Measurements from ENCODE around the gene A4GNT. TPM values are rescaled to one million over a fixed set of nuclear protein-coding genes. Genes with fewer than 3 reads are reported as not detected.

A4GNT gene
- total RNA-seq (not detected), polyA plus RNA-seq (not detected)
- long read RNA-seq, donor 1, partial matches to known transcripts: 0 of 1 reads
- long read RNA-seq, donor 1, other reads (novel, unspliced or antisense): 1 of 1 reads
- long read RNA-seq, donor 2: 0 reads
- long read RNA-seq, donor 3: 0 reads

GRCh38 chr3:138132239-138132638 lies at the start of gene A4GNT:
Gene A4GNT (minus strand): TSS chr3:138132390. CDS start chr3:138131256, 1,134 bp downstream.
- Histone ChIP-seq H3K4me1 (ENCODE audit: insufficient read depth) (no peaks in the 10 kb centered on the region), H3K36me3 (no peaks in the 10 kb centered on the region), H3K9me3 (no peaks in the 10 kb centered on the region), H3K27me3 (no peaks in the 10 kb centered on the region), H3K27ac (no peak within 1 kb of the TSS), H3K4me3 (no peak within 1 kb of the TSS)
- WGBS, 3 donors: 48 to 70% (median 52%) methylated on average over 1 of the region's 1 CpG
- intact Hi-C loops (cut with DNase I): no loop called here
- TF ChIP-seq EP300 (IDR thresholded peaks at IDR 0.05): no peak
- TF ChIP-seq CTCF (IDR thresholded peaks at IDR 0.05): no peak
- no peak for TF ChIP-seq POLR2A (IDR thresholded peaks at IDR 0.05)
- DNase-seq: no peak

GRCh38 chr3:138180375-138181029 lies 48.3 kb upstream of the A4GNT start:
- WGBS, 3 donors: 14 to 22% (median 20%) methylated on average over 2 of the region's 2 CpGs
- no peak for DNase-seq
- Histone ChIP-seq H3K36me3 (no peaks in the 10 kb centered on the region), H3K27me3 (no peaks in the 10 kb centered on the region), H3K9me3 (no peaks in the 10 kb centered on the region), H3K4me3 (no peak overlapping the region), H3K27ac (no peak overlapping the region), H3K4me1 (ENCODE audit: insufficient read depth) (no peaks in the 10 kb centered on the region)
- TF ChIP-seq EP300 (IDR thresholded peaks at IDR 0.05) (no peak), POLR2A (IDR thresholded peaks at IDR 0.05) (no peak), CTCF (IDR thresholded peaks at IDR 0.05) (no peak)
- intact Hi-C loops (cut with DNase I): loop anchor here in 1 of 4 donors (5.0 kb wide), 1 partner anchor 52 kb away; no protein-coding TSS in a partner anchor

- peak within 1 kb of the TSS; percentile 8 to 14 for H3K27ac ChIP-seq
- peak within 1 kb of the TSS; percentile 70 for H3K4me3 ChIP-seq
- peak; percentile 71 to 86 (median 76) for DNase-seq
- no peaks in the 10 kb centered on the region for H3K27me3 ChIP-seq
- H3K9me3 ChIP-seq: no peaks in the 10 kb centered on the region
- H3K36me3 ChIP-seq: no peaks in the 10 kb centered on the region
- intact Hi-C loops (cut with DNase I): no loop called here
- TF ChIP-seq CTCF (IDR thresholded peaks at IDR 0.05) (no peak), POLR2A (IDR thresholded peaks at IDR 0.05) (peak; percentile 54), EP300 (IDR thresholded peaks at IDR 0.05) (no peak)
- no peaks in the 10 kb centered on the region for H3K4me1 ChIP-seq (ENCODE audit: insufficient read depth)
- WGBS, 3 donors: 0 to 1% (median 0%) methylated on average over 34 to 38 of the region's 38 CpGs
These were observed 42.4 kb upstream of the A4GNT start, which contains the start of gene DBR1 for GRCh38 chr3:138174421-138175131. Gene DBR1 (minus strand): TSS chr3:138174921. CDS start chr3:138174795, 126 bp downstream.

- no peaks in the 10 kb centered on the region for H3K27me3 ChIP-seq
- no peak for TF ChIP-seq POLR2A (IDR thresholded peaks at IDR 0.05)
- no peak for TF ChIP-seq CTCF (IDR thresholded peaks at IDR 0.05)
- no peak for TF ChIP-seq EP300 (IDR thresholded peaks at IDR 0.05)
- H3K9me3 ChIP-seq: no peaks in the 10 kb centered on the region
- H3K27ac ChIP-seq: peak overlapping the region; percentile 8 to 14
- H3K4me3 ChIP-seq: peak overlapping the region; percentile 70
- no peak for DNase-seq
- WGBS, 3 donors: 55 to 64% (median 57%) methylated on average over 13 of the region's 13 CpGs
- no peaks in the 10 kb centered on the region for H3K36me3 ChIP-seq
- H3K4me1 ChIP-seq (ENCODE audit: insufficient read depth): no peaks in the 10 kb centered on the region
- intact Hi-C loops (cut with DNase I): no loop called here
These were observed 41.7 kb upstream of the A4GNT start for GRCh38 chr3:138173769-138174420.
